GM12872 (cell line): ENCODE data around the gene DDX25.

Experiments
- TF ChIP-seq, protein P1 (sequence below): IDR thresholded peaks from 3 replicates; pipeline ENCODE4 v1.5.1; 2011; ENCODE audit warnings: low read depth, mild to moderate bottlenecking, low read length, moderate library complexity; ENCODE audit not compliant: insufficient read depth

DDX25 gene

DNA sequence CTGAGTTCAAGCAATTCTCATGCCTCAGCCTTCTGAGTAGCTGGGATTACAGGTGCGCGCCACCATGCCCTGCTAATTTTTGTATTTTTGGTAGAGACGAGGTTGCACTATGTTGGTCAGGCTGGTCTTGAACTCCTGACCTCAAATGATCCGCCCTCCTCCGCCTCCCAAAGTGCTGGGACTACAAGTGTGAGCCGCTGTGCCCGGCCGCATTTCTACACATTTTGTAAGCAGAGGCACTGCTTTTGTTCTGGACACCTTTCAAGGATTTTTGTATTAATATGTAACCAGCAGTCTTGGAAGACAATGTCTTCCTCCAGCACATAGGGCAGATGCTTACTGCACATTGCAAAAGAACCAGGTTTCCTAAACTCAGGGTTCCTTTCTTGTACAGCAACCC lies 30.2 kb downstream of the DDX25 start:
- TF ChIP-seq, protein P1, sequence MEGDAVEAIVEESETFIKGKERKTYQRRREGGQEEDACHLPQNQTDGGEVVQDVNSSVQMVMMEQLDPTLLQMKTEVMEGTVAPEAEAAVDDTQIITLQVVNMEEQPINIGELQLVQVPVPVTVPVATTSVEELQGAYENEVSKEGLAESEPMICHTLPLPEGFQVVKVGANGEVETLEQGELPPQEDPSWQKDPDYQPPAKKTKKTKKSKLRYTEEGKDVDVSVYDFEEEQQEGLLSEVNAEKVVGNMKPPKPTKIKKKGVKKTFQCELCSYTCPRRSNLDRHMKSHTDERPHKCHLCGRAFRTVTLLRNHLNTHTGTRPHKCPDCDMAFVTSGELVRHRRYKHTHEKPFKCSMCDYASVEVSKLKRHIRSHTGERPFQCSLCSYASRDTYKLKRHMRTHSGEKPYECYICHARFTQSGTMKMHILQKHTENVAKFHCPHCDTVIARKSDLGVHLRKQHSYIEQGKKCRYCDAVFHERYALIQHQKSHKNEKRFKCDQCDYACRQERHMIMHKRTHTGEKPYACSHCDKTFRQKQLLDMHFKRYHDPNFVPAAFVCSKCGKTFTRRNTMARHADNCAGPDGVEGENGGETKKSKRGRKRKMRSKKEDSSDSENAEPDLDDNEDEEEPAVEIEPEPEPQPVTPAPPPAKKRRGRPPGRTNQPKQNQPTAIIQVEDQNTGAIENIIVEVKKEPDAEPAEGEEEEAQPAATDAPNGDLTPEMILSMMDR = no peak

DNA sequence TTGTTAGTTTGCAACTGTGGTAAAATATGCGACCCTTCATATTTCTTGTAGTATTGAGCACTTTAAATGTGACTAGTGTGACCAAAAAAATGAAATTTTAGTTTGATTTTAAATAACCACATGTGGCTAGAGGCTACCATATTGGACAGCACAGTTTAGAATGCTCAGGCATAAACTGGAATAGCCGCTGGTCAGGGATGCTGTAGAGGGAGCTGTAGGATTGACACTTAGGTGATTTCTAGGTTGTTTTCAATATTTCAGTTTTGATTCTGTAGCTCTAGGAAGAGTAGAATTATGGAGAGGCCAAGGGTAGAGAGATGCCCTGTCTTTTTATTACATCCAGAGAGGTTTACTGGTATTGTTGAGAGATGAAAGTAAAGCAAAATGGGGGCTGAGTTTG lies 30.7 kb downstream of the DDX25 start:
- TF ChIP-seq, protein P1 = no peak

DNA sequence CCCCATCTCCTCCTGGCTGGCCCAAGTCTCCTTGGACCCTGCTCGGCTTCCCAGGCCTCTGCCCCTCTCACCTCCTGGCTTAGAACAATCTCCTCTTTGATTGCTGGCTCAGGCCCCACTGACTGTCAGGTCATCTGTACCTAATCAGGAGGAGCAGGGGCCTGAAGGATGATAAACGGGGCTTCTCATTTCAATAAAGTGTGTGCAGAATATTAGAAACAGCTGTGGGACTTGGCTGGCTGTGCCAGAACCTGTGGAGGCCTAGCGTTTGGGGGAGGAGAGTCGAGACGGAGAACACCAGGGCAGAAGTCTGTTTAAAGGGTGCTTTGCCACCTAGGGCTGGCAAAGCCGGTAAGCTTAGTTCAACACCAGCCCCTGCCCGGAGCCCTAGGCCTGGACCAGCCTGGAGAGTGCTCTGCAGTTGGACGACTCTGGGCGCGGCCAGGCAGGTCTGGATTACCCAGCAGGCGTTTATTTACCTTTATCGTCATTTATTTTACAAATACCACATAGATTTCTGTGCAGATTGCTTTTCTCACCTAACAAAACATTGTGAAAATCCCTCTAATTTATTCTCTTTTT lies 31.4 kb downstream of the DDX25 start:
- TF ChIP-seq, protein P1 = no peak

DNA sequence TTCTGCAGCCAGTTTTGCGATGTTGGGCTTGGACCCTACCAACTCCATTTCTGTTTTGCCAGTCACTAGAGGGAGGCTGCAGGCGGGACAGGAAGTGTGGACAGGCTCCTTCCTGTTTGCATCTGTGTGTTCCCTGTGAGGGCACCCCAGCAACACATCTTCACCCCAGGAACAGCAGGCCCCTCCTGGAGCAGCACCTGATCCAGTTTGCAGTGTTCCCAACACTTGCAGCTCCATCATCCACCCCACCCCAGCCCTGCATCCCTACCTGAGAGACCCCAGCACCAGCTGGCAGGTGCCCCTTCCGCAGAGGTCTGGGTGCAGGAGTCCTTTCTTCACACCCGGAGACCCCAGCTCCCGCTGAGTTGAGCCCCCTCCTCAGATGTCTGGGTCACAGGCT lies 34.1 kb downstream of the DDX25 start:
- TF ChIP-seq, protein P1 = no peak

DNA sequence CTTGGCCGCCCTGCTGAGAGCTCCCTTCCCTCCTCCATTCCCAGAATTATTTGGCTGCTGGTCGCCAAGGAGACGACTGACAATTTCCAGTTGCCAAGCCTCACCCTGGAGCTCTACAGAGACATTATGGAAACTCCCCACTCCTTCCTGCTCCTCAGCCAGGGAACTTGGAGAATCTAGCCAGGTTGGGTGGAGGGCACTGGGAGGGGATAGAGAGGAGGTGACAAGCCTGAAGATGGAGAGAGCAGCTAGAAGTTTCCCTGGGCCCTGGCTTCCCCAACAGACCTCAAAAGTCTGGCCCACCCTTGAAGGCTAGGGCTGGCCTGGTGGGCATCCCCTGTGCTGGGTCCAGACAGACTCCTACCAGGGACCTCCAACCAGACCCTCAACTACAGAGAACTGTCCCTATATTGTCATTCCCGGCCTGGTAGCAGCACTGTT lies 34.8 kb downstream of the DDX25 start:
- TF ChIP-seq, protein P1 = no peak

DNA sequence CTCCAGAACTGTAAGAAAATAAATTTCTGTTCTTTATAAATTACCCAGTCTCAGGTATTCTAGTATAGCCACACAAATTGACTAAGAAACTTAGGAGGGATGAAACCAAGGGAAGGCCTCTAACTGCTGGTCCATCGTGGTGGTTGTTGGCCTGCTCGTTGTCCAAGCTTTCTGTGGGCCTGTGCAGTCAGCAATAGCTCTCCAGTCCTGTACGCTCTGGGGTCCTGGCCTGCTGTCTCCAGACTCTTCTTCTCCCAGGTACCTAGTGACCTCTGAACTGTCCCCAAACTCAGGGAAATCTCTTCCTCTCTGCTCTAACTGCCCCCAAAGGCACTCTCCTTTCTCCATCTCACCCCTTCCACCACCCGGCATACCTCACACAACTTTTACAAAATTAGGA lies 35.8 kb downstream of the DDX25 start:
- TF ChIP-seq, protein P1 = no peak

DNA sequence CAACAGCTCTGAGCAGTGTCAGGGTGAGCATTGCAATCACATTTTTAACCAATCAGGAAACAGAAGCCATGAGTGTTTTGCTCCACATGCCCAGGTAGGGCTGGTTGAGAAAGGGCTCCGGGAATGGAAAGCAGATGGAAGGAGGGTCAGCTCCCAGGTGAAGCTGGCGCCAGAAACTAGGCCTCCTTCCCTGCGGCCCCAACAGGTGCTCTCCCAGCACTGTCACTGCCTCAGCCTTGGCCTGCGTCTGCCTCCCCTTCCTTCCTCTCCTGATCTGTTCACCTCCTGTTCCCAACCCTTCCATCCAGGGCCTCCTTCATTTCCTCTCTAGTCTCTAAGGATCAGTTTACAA lies 36.9 kb downstream of the DDX25 start:
- TF ChIP-seq, protein P1 = no peak
